Thymus (tissue), 11 donors: ENCODE results near the gene CYP4V2. TPM values are rescaled to one million over a fixed set of nuclear protein-coding genes. Genes with fewer than 3 reads are reported as not detected.

Experiments used
- DNase-seq, 9 donors: peaks; one replicate each; pipeline ENCODE4 v3.0.0-alpha.2; 2013; ENCODE audit warnings: low spot score in 9 of 9, low read depth in 6 of 9, missing footprints in 1 of 9
- H3K27ac ChIP-seq, 2 donors: one replicate each; pipeline ENCODE4 v1.5.1; 2013; ENCODE audit warnings: control low read depth in 1 of 2, low read depth in 1 of 2, low read length in 1 of 2, mild to moderate bottlenecking in 1 of 2, moderate library complexity in 1 of 2
- H3K27me3 ChIP-seq, 2 donors: one replicate each; pipeline ENCODE4 v1.5.1; 2013; ENCODE audit warnings: low read length in 1 of 2; ENCODE audit not compliant: control insufficient read depth in 2 of 2, insufficient read depth in 1 of 2
- H3K36me3 ChIP-seq, 2 donors: one replicate each; pipeline ENCODE4 v1.5.1; 2013; ENCODE audit warnings: low read length in 1 of 2, mild to moderate bottlenecking in 1 of 2, moderate library complexity in 1 of 2; ENCODE audit not compliant: control insufficient read depth in 2 of 2, insufficient read depth in 2 of 2
- H3K4me1 ChIP-seq, 2 donors: one replicate each; pipeline ENCODE4 v1.5.1; 2013; ENCODE audit warnings: low read length in 2 of 2; ENCODE audit not compliant: control insufficient read depth in 2 of 2, insufficient read depth in 2 of 2
- H3K4me3 ChIP-seq, 2 donors: one replicate each; pipeline ENCODE4 v1.5.1; 2013; ENCODE audit warnings: low read length in 2 of 2, control low read depth in 1 of 2, mild to moderate bottlenecking in 1 of 2
- H3K9me3 ChIP-seq, 2 donors: one replicate each; pipeline ENCODE4 v1.5.1; 2013; ENCODE audit warnings: low read length in 1 of 2, mild to moderate bottlenecking in 1 of 2; ENCODE audit not compliant: control insufficient read depth in 2 of 2, insufficient read depth in 1 of 2
- WGBS: extraction: QIAGEN DNeasy Blood & Tissue Kit; methylation state at CpG from one replicate; pipeline ENCODE4 v1.1.7; 2013; 5-methylcytosine and 5-hydroxymethylcytosine counted together
- polyA plus RNA-seq: library from polyadenylated mRNA; stranded (reverse); fragments of 200-250 nt; gene quantifications from one replicate; pipeline ENCODE4 v1.2.3, GENCODE V29; 2013
- total RNA-seq: library from RNA; stranded (reverse); fragments of 120-200 nt; gene quantifications from one replicate; pipeline ENCODE4 v1.2.4, GENCODE V29; 2013
- donor health status: healthy.

Gene CYP4V2
- total and polyA plus RNA-seq, 2 donors, result 5.9 to 28.2 TPM

GRCh38 chr4:186169945-186170802 lies 21.2 kb upstream of the CYP4V2 start:
- Histone ChIP-seq H3K9me3 (no peaks in the 10 kb centered on the region), H3K4me1 (no peaks in the 10 kb centered on the region), H3K36me3 (no peaks in the 10 kb centered on the region), H3K27ac (no peak overlapping the region), H3K4me3 (no peak overlapping the region), H3K27me3 (no peaks in the 10 kb centered on the region)
- WGBS, result 89% methylated on average over 16 of the region's 16 CpGs
- no peak for DNase-seq

GRCh38 chr4:186170966-186171365 lies 20.4 kb upstream of the CYP4V2 start:
- DNase-seq, result no peak

GRCh38 chr4:186172546-186172945 lies 18.8 kb upstream of the CYP4V2 start:
- Histone ChIP-seq H3K4me1 (no peaks in the 10 kb centered on the region), H3K27me3 (no peaks in the 10 kb centered on the region), H3K27ac (no peak overlapping the region), H3K9me3 (no peaks in the 10 kb centered on the region), H3K4me3 (no peak overlapping the region), H3K36me3 (no peaks in the 10 kb centered on the region)
- DNase-seq, result no peak
- WGBS, result 92% methylated on average over 8 of the region's 8 CpGs

More at GRCh38 chr4:186170966-186171365, 20.4 kb upstream of the CYP4V2 start:
- Histone ChIP-seq H3K27me3 (no peaks in the 10 kb centered on the region), H3K4me3 (no peak overlapping the region), H3K9me3 (no peaks in the 10 kb centered on the region), H3K4me1 (no peaks in the 10 kb centered on the region), H3K27ac (no peak overlapping the region), H3K36me3 (no peaks in the 10 kb centered on the region)
- WGBS, result 95% methylated on average over 13 of the region's 13 CpGs

GRCh38 chr4:186188107-186188506 lies 3.3 kb upstream of the CYP4V2 start:
- Histone ChIP-seq H3K4me3 (no peak overlapping the region), H3K27ac (no peak overlapping the region), H3K27me3 (peaks cover 0 to 11% of the 10 kb centered on the region in 2 donors), H3K36me3 (no peaks in the 10 kb centered on the region), H3K4me1 (peaks cover 15 to 19% of the 10 kb centered on the region in 2 donors), H3K9me3 (no peaks in the 10 kb centered on the region)
- DNase-seq, result no peak
- 99% methylated on average over 3 of the region's 3 CpGs for WGBS

- peaks cover 0 to 11% of the 10 kb centered on the region in 2 donors for H3K27me3 ChIP-seq
- peak in 2 of 9 donors; percentile 29 for DNase-seq
- H3K4me1 ChIP-seq, result peaks cover 15 to 19% of the 10 kb centered on the region in 2 donors
- no peaks in the 10 kb centered on the region for H3K9me3 ChIP-seq
- H3K4me3 ChIP-seq, result peak overlapping the region in 1 of 2 donors; percentile 87
- peak overlapping the region; percentile 64 to 93 for H3K27ac ChIP-seq
- no peaks in the 10 kb centered on the region for H3K36me3 ChIP-seq
- WGBS, result 57% methylated on average over 4 of the region's 4 CpGs
Measured at GRCh38 chr4:186189656-186190055, 1.7 kb upstream of the CYP4V2 start.

GRCh38 chr4:186190581-186191199 lies 677 bp upstream of the CYP4V2 start:
- Histone ChIP-seq H3K27me3 (peaks cover 0 to 11% of the 10 kb centered on the region in 2 donors), H3K4me1 (peaks cover 15 to 19% of the 10 kb centered on the region in 2 donors), H3K4me3 (peak overlapping the region; percentile 87 to 96), H3K36me3 (no peaks in the 10 kb centered on the region), H3K9me3 (no peaks in the 10 kb centered on the region), H3K27ac (peak overlapping the region; percentile 93 to 96)
- peak in 6 of 9 donors; percentile 5 to 59 (median 24) for DNase-seq
- under 1% methylated on average over 34 of the region's 34 CpGs for WGBS

- H3K4me1 ChIP-seq, result peaks cover 15 to 19% of the 10 kb centered on the region in 2 donors
- DNase-seq, result peak in 6 of 9 donors; percentile 21 to 57 (median 35)
- WGBS, result 4% methylated on average over 22 of the region's 22 CpGs
Measured at GRCh38 chr4:186192066-186192612, 772 bp downstream of the CYP4V2 start.

GRCh38 chr4:186193851-186194250 lies 2.5 kb downstream of the CYP4V2 start:
- Histone ChIP-seq H3K36me3 (peaks cover 0 to 4% of the 10 kb centered on the region in 2 donors), H3K27ac (no peak overlapping the region), H3K4me1 (peaks cover 15 to 19% of the 10 kb centered on the region in 2 donors), H3K27me3 (peaks cover 0 to 11% of the 10 kb centered on the region in 2 donors), H3K4me3 (no peak overlapping the region), H3K9me3 (no peaks in the 10 kb centered on the region)
- no peak for DNase-seq
- 96% methylated on average over 5 of the region's 5 CpGs for WGBS

More at GRCh38 chr4:186192066-186192612, 772 bp downstream of the CYP4V2 start:
- no peaks in the 10 kb centered on the region for H3K9me3 ChIP-seq
- peak overlapping the region; percentile 75 to 96 for H3K27ac ChIP-seq
- peaks cover 0 to 1% of the 10 kb centered on the region in 2 donors for H3K36me3 ChIP-seq
- H3K27me3 ChIP-seq, result peaks cover 0 to 11% of the 10 kb centered on the region in 2 donors
- H3K4me3 ChIP-seq, result peak overlapping the region; percentile 87 to 96

- Histone ChIP-seq H3K4me3 (no peak overlapping the region), H3K36me3 (peaks cover 0 to 4% of the 10 kb centered on the region in 2 donors)
- WGBS, result 98% methylated on average over 6 of the region's 6 CpGs
Measured at GRCh38 chr4:186196063-186196462, 4.7 kb downstream of the CYP4V2 start.

More at GRCh38 chr4:186196063-186196462, 4.7 kb downstream of the CYP4V2 start:
- H3K4me1 ChIP-seq, result peaks cover 4 to 5% of the 10 kb centered on the region in 2 donors
- no peaks in the 10 kb centered on the region for H3K9me3 ChIP-seq
- DNase-seq, result no peak
- no peak overlapping the region for H3K27ac ChIP-seq
- H3K27me3 ChIP-seq, result peaks cover 0 to 6% of the 10 kb centered on the region in 2 donors
